HUES64 (cell line): ENCODE measurements around the gene CTIF.

Source experiments
- H3K27ac ChIP-seq: 2 replicates; pipeline ENCODE4 v1.7.0; 2013; ENCODE audit warnings: low read depth, low read length, inconsistent platforms
- H3K27me3 ChIP-seq: 2 replicates; pipeline ENCODE4 v1.6.1; 2013; ENCODE audit warnings: mild to moderate bottlenecking, low read length; ENCODE audit not compliant: insufficient read depth
- H3K36me3 ChIP-seq: 2 replicates; pipeline ENCODE4 v1.6.1; 2013; ENCODE audit warnings: mild to moderate bottlenecking, low read length; ENCODE audit not compliant: insufficient read depth
- H3K4me1 ChIP-seq: 2 replicates; pipeline ENCODE4 v1.6.1; 2013; ENCODE audit warnings: mild to moderate bottlenecking, low read length, moderate library complexity; ENCODE audit not compliant: insufficient read depth
- H3K4me3 ChIP-seq: 2 replicates; pipeline ENCODE4 v1.5.1; 2013; ENCODE audit warnings: mild to moderate bottlenecking, low read length, moderate library complexity
- H3K9ac ChIP-seq: 2 replicates; pipeline ENCODE4 v1.6.1; 2013; ENCODE audit warnings: mild to moderate bottlenecking, low read depth, low read length
- H3K9me3 ChIP-seq: 2 replicates; pipeline ENCODE4 v1.6.1; 2013; ENCODE audit warnings: low read depth, low read length; ENCODE audit not compliant: insufficient read depth
- WGBS: fragments of 150-250, 120-280 bp; methylation state at CpG from one replicate; pipeline ENCODE4 v1.1.7; 2013; ENCODE audit warnings: missing lambda C conversion rate; 5-methylcytosine and 5-hydroxymethylcytosine counted together

Gene CTIF

GRCh38 chr18:48533340-48534070 lies 5.3 kb upstream of the CTIF start:
- no peaks in the 10 kb centered on the region for H3K9me3 ChIP-seq
- H3K4me3 ChIP-seq, result no peak overlapping the region
- no peak overlapping the region for H3K9ac ChIP-seq
- no peak overlapping the region for H3K27ac ChIP-seq
- 85% methylated on average over 6 of the region's 6 CpGs for WGBS
- H3K27me3 ChIP-seq, result no peaks in the 10 kb centered on the region
- peaks cover 10% of the 10 kb centered on the region for H3K4me1 ChIP-seq
- no peaks in the 10 kb centered on the region for H3K36me3 ChIP-seq

DNA sequence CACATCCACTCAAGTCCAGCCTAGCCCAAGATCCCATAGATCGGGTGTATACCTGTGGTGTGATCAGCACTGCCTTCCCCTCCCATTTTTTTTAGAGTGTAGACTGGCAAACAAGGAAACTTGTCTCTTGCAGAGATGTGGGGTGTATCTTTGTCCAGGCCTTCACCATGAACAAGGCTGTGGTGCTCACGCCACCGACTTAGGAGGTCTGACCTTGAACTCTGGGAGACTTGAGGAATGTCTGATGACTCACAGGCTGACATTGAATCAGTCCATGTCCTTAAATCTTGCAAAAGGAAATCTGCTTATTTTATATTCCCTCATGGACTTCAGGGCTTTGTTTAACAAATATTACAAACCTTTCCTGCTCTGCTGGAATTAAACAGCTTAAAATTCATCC lies 4.5 kb upstream of the CTIF start:
- H3K9ac ChIP-seq, result no peak overlapping the region
- H3K36me3 ChIP-seq, result no peaks in the 10 kb centered on the region
- no peak overlapping the region for H3K4me3 ChIP-seq
- H3K27ac ChIP-seq, result no peak overlapping the region
- H3K9me3 ChIP-seq, result no peaks in the 10 kb centered on the region
- peaks cover 10% of the 10 kb centered on the region for H3K4me1 ChIP-seq
- WGBS, result 94% methylated on average over 3 of the region's 3 CpGs
- no peaks in the 10 kb centered on the region for H3K27me3 ChIP-seq

GRCh38 chr18:48535956-48536355 lies 2.9 kb upstream of the CTIF start:
- Histone ChIP-seq H3K4me1 (peaks cover 7% of the 10 kb centered on the region), H3K9me3 (no peaks in the 10 kb centered on the region), H3K4me3 (no peak overlapping the region), H3K36me3 (no peaks in the 10 kb centered on the region), H3K9ac (no peak overlapping the region), H3K27me3 (peaks cover 12% of the 10 kb centered on the region; the same call in 1 of the 2 replicates), H3K27ac (no peak overlapping the region)
- WGBS, result 75% methylated on average over 2 of the region's 2 CpGs

DNA sequence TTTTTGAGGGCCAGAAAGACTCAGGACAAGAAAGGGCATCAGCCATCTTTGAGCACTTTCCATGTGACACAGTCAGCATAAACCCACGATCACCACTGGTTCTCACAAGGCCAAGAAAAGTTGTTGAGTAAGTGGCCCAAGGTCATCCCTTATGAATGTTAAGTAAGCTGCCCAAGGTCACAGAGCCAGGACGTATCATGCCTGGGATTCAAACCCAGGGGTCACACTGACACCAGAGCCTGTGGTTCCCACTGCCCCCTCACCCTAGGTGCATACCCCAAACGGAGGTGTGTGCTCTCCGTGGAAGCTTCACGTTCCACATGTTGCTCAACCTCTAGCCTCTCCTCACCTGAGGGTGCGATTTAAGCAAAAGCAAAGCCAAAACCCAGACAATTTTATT lies 2.3 kb upstream of the CTIF start:
- WGBS, result 87% methylated on average over 6 of the region's 6 CpGs
- Histone ChIP-seq H3K9me3 (no peaks in the 10 kb centered on the region), H3K27ac (no peak overlapping the region), H3K36me3 (no peaks in the 10 kb centered on the region), H3K4me3 (no peak overlapping the region), H3K4me1 (peaks cover 7% of the 10 kb centered on the region), H3K27me3 (peaks cover 17% of the 10 kb centered on the region), H3K9ac (no peak overlapping the region)

DNA sequence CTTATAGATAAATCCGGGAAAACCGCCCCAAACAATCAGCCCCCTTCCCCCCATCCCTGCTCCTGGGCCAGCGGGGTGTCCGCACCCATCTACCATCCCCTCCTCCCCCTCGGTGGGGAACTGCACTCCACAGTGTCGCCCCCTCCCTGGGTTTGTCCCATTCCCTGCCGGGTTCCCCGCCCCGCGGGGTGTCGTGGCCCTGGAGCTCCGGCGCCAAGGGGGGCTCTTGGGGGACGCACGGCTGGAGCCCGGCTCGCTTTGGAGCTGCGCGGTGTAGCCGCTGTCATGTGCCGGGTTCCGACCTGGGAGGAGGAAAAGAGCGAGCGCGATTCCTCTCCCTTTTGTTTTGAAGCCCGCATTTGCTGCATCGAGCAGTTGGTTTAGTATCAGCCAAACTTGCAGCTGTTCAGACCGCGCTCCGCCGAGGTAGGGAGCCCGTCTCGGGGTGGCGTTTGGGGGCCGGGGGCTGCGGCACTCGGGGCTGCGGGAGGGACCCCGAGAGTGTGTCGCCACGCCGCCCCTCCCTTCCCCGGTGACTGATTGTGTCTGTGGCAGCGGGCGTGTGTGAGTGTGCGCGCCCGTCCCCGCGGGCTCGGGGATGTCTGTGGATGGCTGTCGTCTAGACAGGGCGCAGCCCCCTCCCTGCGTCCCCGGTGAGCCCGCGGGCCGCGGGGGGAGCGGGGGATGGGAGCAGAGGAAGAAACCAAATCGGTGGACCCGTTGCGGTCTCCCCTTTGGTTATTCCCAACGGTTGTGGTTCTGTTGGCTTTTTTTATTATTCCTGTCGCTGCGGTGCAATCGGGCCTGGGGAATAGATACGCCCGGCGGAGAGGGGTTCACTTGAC lies 797 bp downstream of the CTIF start:
- Histone ChIP-seq H3K9me3 (no peaks in the 10 kb centered on the region), H3K27me3 (peaks cover 31% of the 10 kb centered on the region), H3K9ac (peak overlapping the region; percentile 31; the same call in 1 of the 2 replicates), H3K36me3 (no peaks in the 10 kb centered on the region), H3K27ac (peak overlapping the region; percentile 63; the same call in 1 of the 2 replicates), H3K4me3 (peak overlapping the region; percentile 72), H3K4me1 (peaks cover 33% of the 10 kb centered on the region)
- WGBS, result under 1% methylated on average over 70 of the region's 70 CpGs

DNA sequence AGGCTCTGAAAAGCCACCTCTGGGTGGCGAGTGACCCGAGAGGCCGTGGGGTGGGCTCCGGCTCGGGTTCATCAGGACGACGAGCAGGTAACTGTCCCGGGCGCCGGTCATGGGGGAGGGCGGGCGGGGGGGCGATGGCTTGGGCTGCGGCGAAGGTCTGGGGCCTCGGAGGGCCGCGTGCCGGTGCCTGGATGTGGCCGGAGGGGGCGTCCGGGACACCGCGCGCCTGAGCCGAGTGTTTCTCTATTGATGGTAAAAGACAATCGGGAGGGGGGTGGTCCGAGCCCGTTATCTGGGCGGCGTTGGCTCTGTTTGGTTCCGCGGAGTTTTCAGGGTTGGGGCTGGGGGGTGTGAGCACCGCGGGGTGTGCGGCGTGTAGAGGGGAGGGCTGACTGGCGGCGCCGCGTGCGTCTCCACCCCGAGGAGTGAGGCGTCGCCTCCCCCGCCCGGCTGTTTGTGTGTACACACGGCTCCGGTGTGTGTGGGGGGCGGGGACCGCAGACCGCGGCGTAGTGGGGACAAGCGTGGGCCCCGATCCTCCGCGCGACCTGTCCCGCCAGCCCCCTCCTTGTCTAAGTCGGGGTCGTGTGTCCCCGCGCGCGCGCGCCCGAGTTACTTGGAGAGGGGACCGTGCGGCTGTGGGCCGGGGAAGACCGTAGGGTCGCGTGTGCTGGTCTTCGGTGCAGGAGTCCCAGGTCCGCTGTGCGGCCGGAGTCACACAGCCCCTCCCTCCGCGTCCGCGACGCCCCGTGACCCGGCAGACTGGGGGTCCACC lies 1.6 kb downstream of the CTIF start:
- H3K27ac ChIP-seq, result no peak overlapping the region
- under 1% methylated on average over 86 of the region's 86 CpGs for WGBS

GRCh38 chr18:48541026-48541746 lies 2.4 kb downstream of the CTIF start:
- H3K9me3 ChIP-seq, result no peaks in the 10 kb centered on the region
- peak overlapping the region; percentile 53 for H3K9ac ChIP-seq
- H3K4me1 ChIP-seq, result peaks cover 46% of the 10 kb centered on the region
- H3K27me3 ChIP-seq, result peaks cover 31% of the 10 kb centered on the region
- H3K4me3 ChIP-seq, result peak overlapping the region; percentile 72
- H3K36me3 ChIP-seq, result no peaks in the 10 kb centered on the region
- no peak overlapping the region for H3K27ac ChIP-seq
- 2% methylated on average over 62 of the region's 62 CpGs for WGBS

More for the DNA sequence above, 1.6 kb downstream of the CTIF start:
- H3K4me3 ChIP-seq, result peak overlapping the region; percentile 72
- H3K27me3 ChIP-seq, result peaks cover 31% of the 10 kb centered on the region
- H3K9me3 ChIP-seq, result no peaks in the 10 kb centered on the region
- no peaks in the 10 kb centered on the region for H3K36me3 ChIP-seq
- H3K9ac ChIP-seq, result peak overlapping the region; percentile 53
- peaks cover 39% of the 10 kb centered on the region for H3K4me1 ChIP-seq

DNA sequence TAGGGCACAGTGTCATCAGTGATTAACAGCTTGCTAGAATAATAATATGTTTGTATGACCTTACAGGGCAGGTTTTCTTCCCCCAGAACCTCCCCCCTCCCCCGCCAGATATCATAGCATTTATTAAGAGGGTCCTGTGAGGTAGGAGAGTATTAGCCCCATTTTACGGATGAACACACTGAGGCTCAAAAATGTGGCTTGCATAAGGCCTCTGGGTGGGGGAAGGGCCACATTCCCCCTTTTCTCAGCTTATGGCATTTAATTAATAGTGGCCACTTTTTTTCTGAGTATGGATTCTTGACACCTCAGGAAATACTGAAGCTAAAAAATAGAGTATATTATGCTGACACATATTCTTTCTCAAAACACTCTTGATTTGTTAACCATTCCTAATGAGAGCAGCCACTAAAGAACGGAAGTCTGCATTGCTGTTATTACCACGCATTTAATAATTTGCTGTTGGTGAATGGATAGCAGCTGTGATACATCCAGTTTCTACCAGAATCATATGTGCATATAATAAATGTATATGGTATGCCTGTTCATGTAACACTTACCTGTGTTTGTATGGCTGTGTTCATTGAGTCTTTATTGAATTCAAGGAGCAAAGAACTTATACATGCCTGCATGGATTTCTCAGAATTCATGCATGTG lies 3.0 kb downstream of the CTIF start:
- Histone ChIP-seq H3K9me3 (no peaks in the 10 kb centered on the region), H3K9ac (0 out of 2 replicates have a peak overlapping the region, but pooled peaks have one; percentile 53), H3K27me3 (peaks cover 31% of the 10 kb centered on the region), H3K4me1 (peaks cover 53% of the 10 kb centered on the region), H3K27ac (no peak overlapping the region), H3K36me3 (no peaks in the 10 kb centered on the region), H3K4me3 (peak overlapping the region; percentile 72)
- WGBS, result 91% methylated on average over 3 of the region's 4 CpGs

DNA sequence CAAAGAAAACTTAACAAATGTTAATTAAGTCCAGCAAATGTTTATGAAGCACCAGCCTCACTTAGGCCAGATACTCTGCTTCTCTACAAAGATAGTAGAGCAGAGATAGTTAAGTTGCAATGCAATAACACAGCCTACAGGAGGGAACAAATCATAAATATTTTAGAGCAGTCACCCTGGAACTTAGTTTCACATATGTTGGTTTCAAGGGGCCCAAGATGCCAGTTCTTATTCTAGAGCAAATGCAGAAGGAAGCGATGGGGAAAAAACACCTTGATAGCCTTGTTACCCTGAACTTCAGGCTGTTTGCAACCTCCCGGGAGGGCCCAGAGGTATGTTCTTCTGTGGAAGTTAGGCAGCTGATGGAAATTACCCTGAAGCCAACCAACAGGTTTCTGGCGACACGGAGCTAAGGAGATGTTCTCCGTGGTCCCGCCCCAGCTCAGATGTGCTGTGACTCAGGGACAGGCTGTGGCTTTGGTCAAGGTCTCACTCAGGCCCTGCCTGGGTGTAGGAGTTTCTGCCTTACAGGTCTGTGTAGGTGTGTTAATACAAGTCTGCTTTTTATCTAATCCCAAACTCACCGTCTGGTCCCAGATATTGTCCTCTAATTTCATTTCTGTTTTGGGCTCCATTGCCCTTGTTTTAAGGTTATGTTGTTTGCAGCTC lies 3.8 kb downstream of the CTIF start:
- Histone ChIP-seq H3K4me3 (no peak overlapping the region), H3K9ac (peak overlapping the region; percentile 2; the same call in 1 of the 2 replicates), H3K27me3 (peaks cover 31% of the 10 kb centered on the region), H3K36me3 (no peaks in the 10 kb centered on the region), H3K9me3 (no peaks in the 10 kb centered on the region), H3K4me1 (peaks cover 61% of the 10 kb centered on the region), H3K27ac (peak overlapping the region; percentile 66)
- 35% methylated on average over 6 of the region's 7 CpGs for WGBS
